Chondrocyte (in vitro differentiated cells): ENCODE measurements around the gene COL25A1. TPM values are rescaled to one million over a fixed set of nuclear protein-coding genes. Genes with fewer than 3 reads are reported as not detected.
"Not testable (repeated sequence)": the region's sequence is repeated elsewhere in the genome, so short reads cannot be mapped to it uniquely, and the experiment has no call there.

Experiments
- DNase-seq: peaks from one replicate; pipeline ENCODE4 v3.0.0; 2021; ENCODE audit warnings: mixed read lengths, low spot score
- H3K27ac Mint-ChIP-seq: one replicate; pipeline ENCODE4 v1.8.0; 2021; ENCODE audit warnings: mild to moderate bottlenecking, moderate library complexity, mixed read lengths; ENCODE audit not compliant: unreplicated experiment
- H3K27me3 Mint-ChIP-seq: 2 replicates; pipeline ENCODE4 v1.8.0; 2021; ENCODE audit warnings: low read depth, mixed read lengths
- H3K36me3 Mint-ChIP-seq: 2 replicates; pipeline ENCODE4 v1.8.0; 2021; ENCODE audit warnings: low read depth, mixed read lengths
- H3K4me1 Mint-ChIP-seq: 2 replicates; pipeline ENCODE4 v1.8.0; 2021; ENCODE audit warnings: low read depth, mild to moderate bottlenecking, mixed read lengths
- H3K4me3 Mint-ChIP-seq: one replicate; pipeline ENCODE4 v1.8.0; 2021; ENCODE audit warnings: mild to moderate bottlenecking, moderate library complexity, mixed read lengths; ENCODE audit not compliant: unreplicated experiment
- H3K9me3 Mint-ChIP-seq: 2 replicates; pipeline ENCODE4 v1.8.0; 2021; ENCODE audit warnings: low read depth, mixed read lengths
- CTCF ChIP-seq: fragments of 200-600 bp; sonication (generic); IDR thresholded peaks from 2 replicates; pipeline ENCODE4 v1.5.0; 2021; ENCODE audit warnings: antibody characterized with exemption, mild to moderate bottlenecking, moderate library complexity
- total RNA-seq: library from RNA; stranded (reverse); gene quantifications from 3 replicates; pipeline ENCODE4 v1.2.1, GENCODE V29; 2021

Gene COL25A1
- total RNA-seq, 1 donor from 2014 or later: 0.45 TPM

- Mint-ChIP-seq H3K36me3 (no peaks in the 10 kb centered on the region), H3K9me3 (no peaks in the 10 kb centered on the region), H3K4me1 (peaks cover 10% of the 10 kb centered on the region), H3K27ac (no peak overlapping the region), H3K27me3 (no peaks in the 10 kb centered on the region), H3K4me3 (no peak overlapping the region)
- no peak for DNase-seq
- TF ChIP-seq CTCF: no peak
Observed at GRCh38 chr4:108988464-108989195, 313.8 kb downstream of the COL25A1 start.

GRCh38 chr4:108984495-108984894 is 318.0 kb downstream of the COL25A1 start:
- peaks cover 15% of the 10 kb centered on the region for H3K4me1 Mint-ChIP-seq
- H3K27me3 Mint-ChIP-seq, DNase-seq, H3K4me3 Mint-ChIP-seq, H3K36me3 Mint-ChIP-seq, H3K9me3 Mint-ChIP-seq, H3K27ac Mint-ChIP-seq: not testable (repeated sequence)

DNA sequence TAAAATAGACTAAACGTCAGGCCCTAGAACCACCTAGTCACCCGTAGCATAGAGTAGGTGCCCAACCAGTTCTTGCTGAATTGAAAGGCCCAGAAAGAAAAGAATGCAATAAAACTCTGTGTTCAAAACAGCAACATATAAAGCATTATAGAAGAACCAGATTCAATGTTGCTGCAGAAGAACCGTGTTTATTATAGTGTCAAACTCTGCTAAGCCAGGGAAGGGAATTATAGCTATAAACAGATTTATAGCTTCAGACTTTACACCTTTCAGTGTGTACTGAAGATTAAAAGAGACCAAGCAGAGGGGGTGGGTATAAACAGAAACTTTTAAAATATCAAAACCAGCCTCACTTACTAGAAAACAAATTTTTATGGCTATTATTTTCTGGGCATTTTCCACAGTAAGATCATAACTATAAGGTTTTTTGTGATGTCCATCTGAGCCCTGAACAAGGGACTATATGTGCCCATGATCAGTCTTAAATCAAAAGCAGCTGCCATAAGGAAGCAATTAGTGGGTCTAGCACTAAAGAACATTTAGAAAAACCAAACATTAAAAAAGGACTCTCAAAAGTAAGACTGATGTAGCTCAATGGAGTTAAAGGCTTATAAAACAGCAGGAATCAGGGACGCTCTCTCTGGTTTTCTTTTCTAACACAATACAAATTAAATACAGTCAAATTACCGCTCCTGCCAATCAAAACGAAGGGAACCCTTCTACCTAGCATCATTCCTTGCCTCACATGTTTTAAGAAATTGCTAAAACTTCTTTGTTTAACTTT is 319.9 kb downstream of the COL25A1 start:
- peaks cover 15% of the 10 kb centered on the region for H3K4me1 Mint-ChIP-seq
- no peak overlapping the region for H3K4me3 Mint-ChIP-seq
- DNase-seq: no peak
- no peaks in the 10 kb centered on the region for H3K27me3 Mint-ChIP-seq
- H3K36me3 Mint-ChIP-seq: peaks cover 2% of the 10 kb centered on the region
- H3K27ac Mint-ChIP-seq: no peak overlapping the region
- no peaks in the 10 kb centered on the region for H3K9me3 Mint-ChIP-seq
- TF ChIP-seq CTCF: no peak

GRCh38 chr4:108980455-108981239 is 321.8 kb downstream of the COL25A1 start:
- H3K9me3 Mint-ChIP-seq: no peaks in the 10 kb centered on the region
- H3K27ac Mint-ChIP-seq: no peak overlapping the region

GRCh38 chr4:108979759-108980158 is 322.7 kb downstream of the COL25A1 start:
- Mint-ChIP-seq H3K9me3 (no peaks in the 10 kb centered on the region), H3K4me3 (no peak overlapping the region), H3K4me1 (peaks cover 15% of the 10 kb centered on the region), H3K27ac (no peak overlapping the region), H3K27me3 (no peaks in the 10 kb centered on the region), H3K36me3 (peaks cover 2% of the 10 kb centered on the region)
- no peak for DNase-seq
- TF ChIP-seq CTCF: no peak

More at GRCh38 chr4:108980455-108981239, 321.8 kb downstream of the COL25A1 start:
- DNase-seq: no peak
- H3K36me3 Mint-ChIP-seq: peaks cover 2% of the 10 kb centered on the region
- H3K4me3 Mint-ChIP-seq: no peak overlapping the region
- no peaks in the 10 kb centered on the region for H3K27me3 Mint-ChIP-seq
- H3K4me1 Mint-ChIP-seq: peaks cover 15% of the 10 kb centered on the region
- TF ChIP-seq CTCF: no peak
